Measurements from ENCODE around the gene OTOGL.

The OTOGL gene

DNA sequence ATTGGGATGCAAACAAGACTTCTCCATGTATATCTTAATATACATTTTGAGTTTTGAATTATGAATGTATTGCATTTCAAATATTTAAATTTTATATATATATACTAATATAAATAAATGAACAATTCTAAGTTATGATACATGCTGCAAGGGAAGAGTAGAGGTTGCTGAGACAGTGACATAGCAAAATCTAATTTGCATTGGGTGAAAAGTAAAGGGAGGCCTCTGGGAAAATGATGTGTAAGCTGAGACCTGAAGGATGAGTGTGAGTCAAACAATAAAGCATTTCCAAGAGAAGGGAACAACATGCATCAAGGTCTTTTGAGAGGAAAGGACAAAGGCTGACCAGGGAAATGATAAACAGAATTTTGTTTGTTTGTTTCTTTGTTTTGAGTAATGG is 281.8 kb downstream of the OTOGL start:
- no peak for DNase-seq

DNA sequence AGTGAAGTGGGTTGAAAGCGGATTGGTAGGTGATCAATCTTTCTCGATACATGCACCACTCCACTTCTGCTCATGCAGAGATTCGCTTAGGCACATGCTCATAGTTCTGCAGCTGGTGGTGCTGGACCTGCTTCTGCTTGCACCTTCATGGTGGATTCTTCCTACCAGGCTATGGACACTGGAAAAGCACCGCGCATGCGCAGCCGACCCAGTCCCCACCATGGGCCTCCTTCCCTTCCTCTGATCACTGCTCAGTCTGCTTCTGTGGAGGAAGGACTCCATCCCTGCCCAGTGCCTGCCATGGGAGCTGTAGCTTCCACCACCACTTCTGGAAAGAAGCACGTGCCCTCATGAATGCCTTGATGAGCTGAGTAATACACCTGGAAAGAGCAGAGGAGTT is 282.9 kb downstream of the OTOGL start:
- DNase-seq = no peak

DNA sequence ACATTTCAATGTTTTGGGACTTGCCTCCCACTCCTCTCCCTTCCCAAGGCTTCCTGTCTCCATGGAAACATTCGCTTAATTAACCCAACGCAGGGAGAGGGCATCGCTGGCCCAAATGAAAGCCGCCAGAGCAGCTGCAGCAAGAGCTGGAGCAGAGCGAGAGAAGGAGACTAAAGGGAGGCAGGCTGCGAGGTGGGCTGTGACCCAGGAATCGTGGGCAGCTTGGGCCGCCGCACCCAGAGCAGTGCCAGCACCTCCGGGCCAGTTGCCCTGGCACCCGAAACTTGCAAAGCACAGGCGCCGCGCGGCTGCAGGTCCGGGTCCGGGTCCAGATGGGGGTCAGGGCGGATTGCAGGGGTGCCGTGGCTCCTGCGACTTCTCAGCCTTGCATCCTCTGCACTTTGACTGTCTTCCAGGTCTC is 301.2 kb downstream of the OTOGL start:
- DNase-seq = no peak

DNA sequence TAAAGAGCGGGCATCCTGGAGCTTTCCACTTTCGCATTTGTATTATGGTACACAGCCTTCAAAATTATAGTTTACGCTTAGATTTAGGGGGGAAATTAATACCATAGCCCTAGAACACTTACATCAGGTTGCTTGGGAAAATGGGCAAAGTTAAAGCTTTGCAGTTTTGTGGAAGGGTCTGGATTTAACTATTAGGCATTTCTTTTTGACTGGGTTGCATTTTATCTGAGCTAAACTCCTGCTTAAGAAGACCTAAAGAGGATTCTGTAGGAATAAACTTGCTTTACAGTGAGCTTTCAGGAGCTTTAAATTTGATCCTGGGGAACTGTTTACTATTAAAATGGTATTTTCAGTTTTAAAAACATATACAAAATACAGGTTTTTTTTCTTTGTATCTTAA is 301.9 kb downstream of the OTOGL start:
- DNase-seq = no peak

DNA sequence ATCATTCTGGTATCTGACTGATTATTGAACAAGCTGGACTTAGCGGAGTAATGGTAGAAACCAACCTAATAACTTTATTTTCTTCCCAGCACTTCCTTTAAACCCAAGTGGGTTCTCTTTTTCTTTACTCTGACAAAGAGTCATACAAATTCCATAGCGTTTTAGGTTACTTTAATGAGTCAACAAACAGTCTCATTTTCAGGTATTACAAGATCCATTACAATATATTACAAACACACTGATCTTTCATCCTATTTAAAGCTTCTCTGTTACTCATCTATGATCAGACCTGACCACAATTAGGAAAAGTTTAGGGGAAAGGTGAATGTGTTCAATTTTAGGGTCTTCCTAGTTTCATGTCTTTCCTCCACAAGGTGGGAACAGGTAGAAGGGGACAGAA is 305.3 kb downstream of the OTOGL start:
- no peak for DNase-seq

DNA sequence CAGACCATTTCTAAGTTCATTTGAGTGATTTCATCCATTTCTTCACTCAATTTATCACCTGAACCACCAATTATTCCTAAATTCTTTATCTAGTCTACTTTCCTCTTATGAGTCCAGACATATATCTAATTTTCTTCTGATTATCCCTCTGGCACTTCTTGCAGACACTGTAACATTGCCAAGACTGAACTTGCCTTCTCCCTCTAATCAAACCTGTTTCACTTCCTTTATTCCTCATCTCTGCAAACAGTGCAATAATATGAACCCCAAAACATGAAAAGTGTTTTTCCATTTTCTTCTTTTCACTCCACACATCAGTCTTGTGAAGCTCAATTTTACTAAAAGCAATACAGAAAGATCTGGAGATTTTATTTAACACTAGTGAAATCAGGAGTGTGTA is 306.9 kb downstream of the OTOGL start:
- no peak for DNase-seq

DNA sequence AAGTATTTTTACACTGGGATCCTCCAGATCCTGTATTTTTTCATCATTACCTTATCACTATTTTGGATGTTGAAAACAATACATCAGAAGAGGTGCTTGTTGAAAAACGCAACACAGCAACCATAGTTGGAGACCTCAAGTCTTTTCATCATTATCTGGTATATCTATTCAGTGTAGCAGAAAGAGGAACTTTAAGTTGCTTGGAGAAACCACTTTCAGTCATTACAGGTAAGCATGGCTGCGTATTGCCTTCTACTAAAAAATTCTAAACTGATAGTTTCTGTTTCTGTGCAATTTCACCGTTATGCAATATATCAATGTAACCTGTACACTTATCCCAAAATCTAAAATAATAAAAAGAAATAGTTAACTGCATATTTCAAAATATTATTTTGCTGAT is 312.4 kb downstream of the OTOGL start:
- DNase-seq = no peak

DNA sequence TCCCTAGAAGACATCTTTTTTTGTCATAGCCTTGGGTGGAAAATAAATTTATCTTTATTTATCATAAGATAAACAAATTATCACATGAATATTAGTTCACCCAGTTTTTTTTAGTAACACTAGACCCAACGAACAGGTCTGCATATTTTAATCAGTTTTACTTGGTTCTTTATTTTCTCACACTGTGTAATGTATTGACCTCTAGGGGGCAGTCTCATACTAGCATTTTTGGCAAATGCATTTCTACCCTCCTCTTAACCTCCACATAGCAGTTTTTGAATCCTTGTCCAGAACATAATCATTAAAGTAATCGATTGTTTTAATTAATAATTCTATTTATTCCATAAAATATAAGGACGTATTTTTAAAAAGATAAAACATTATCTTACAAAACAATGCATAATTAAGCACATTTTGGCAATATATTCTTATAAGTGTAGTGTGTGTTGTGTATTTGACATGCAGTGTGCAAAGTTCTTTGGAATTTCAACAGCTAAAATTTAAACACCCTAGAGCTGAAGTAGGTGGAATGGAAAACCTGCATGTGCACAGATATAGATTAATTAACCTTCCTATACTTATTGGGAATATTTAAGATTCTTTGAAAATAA is 313.1 kb downstream of the OTOGL start:
- DNase-seq = no peak

DNA sequence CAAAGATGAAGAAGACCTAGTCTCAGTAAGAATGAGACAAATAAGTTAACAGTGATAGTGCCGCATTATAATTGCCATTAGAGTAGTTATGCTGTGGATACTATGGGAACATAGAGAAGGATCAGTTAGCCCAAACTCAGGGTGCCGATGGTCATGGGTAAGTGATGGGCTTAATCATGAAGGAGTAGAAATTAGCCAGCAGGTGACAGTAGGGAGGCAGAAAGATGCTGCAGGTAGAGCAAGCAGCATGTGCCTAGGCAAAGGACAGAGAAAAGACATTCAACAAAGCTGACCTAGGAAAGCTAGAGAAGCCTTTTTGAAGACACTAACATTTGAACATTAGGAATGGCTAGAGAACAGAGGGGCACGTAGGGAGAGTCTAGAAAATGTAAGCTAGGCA is 314.1 kb downstream of the OTOGL start:
- DNase-seq = no peak

DNA sequence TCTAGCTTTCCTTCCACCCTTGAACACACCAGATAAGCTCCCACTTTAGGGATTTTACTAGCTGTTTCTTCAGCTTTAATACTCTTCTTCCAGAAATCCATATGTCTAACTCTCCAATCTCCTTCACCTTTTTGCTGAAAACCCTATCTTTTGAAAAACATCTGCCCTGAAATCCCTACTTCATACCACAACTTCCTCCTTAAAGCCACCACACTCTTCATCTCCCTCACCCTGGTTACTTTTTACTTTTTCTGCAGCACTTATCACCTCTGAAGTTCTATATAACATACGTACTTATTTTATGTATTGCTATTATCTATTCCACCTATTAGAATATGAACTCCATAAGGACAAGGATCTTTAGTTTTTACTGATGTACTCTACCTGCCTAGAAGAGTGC is 316.1 kb downstream of the OTOGL start:
- no peak for DNase-seq

DNA sequence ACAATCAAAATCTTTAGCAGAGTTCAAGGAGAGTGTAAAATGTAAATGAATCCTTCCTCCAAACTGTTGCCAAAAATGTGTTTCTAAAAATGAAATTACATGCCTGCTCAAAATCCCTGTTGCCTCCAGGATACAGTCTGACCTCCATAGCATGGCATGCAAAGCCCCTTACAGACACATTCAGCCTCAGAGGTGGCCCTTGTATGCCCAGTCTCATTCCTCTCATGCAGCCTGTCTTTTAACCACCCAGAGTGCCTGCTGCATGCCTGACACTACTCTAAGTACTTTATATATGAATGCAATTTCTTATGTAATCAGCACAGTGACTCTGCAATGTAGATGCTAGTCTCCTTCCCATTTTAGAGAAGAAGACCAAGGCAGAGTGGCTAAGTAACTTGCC is 320.3 kb downstream of the OTOGL start:
- DNase-seq = no peak

DNA sequence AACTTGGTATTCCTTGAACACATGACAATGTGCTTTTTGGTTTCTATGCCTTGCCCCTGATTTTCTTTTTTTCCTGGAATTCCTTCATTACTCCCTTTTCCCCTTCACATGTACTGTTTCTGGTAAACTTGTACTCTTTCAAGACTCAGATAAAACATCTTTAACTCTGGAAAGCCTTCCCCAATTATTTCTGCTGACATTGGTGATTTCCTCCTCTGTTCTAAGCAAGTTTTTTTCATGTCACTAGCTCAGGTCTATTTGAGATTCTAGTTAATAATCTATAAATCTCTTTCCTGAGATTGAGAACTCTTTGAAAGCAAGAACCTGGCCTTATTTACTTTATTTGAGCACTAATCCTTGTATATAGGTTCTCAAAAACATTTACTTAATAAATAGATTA is 320.7 kb downstream of the OTOGL start:
- no peak for DNase-seq

DNA sequence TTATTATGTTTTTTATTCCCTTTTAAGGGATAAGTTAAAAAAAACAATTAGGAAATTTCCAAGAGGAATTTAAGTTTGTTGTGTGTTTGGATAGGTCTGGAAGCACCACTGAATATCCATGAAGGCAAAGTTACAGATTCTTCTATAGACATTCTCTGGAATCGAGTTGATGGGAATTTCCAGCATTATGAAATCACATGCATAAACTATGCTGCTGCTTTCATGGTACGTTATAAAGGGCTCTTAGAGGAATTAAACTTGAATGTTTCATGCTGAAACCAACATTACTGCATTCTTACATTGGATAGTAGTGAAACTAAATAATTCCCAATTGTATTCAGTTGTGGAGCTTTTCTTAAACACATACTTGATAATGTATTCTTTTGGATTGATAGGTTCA is 323.2 kb downstream of the OTOGL start:
- no peak for DNase-seq

Measured in stimulated activated CD4-positive, alpha-beta T cell treated with anti-CD3 and anti-CD28 coated beads, Interleukin-1b, Interleukin-23, amount 100 ng/mL, for 48 hours (primary cell).